HepG2 (cell line): ENCODE measurements around the gene DBNDD2. TPM values are rescaled to one million over a fixed set of nuclear protein-coding genes. Genes with fewer than 3 reads are reported as not detected.
A peak's percentile ranks its signal among the peaks of the same experiment; 100 is the strongest.

Experiments used
- ARHGAP35 ChIP-seq: sonication (generic); formaldehyde crosslinking; IDR thresholded peaks from 2 replicates; pipeline ENCODE4 v1.9.0; 2022; ENCODE audit warnings: mild to moderate bottlenecking, inconsistent platforms, moderate library complexity, missing genetic modification reagents, borderline replicate concordance
- BORCS8-MEF2B ChIP-seq: sonication (generic); formaldehyde crosslinking; IDR thresholded peaks from 2 replicates; pipeline ENCODE4 v1.8.0; 2022; ENCODE audit warnings: mild to moderate bottlenecking, missing genetic modification reagents
- DNMT1 ChIP-seq: sonication (generic); formaldehyde crosslinking; IDR thresholded peaks from 2 replicates; pipeline ENCODE4 v1.5.1; 2020; ENCODE audit warnings: mild to moderate bottlenecking, missing genetic modification reagents
- ETV5 ChIP-seq: IDR thresholded peaks from 2 replicates; pipeline ENCODE4 v1.6.1; 2018; ENCODE audit warnings: missing biosample characterization, missing genetic modification reagents, inconsistent platforms, borderline replicate concordance
- ETV6 ChIP-seq: sonication (generic); formaldehyde crosslinking; conservative IDR thresholded peaks from 2 replicates; pipeline ENCODE4 v1.4.0; 2020; ENCODE audit warnings: missing genetic modification reagents
- GFI1 ChIP-seq: sonication (generic); formaldehyde crosslinking; IDR thresholded peaks from 2 replicates; pipeline ENCODE4 v1.5.0; 2020; ENCODE audit warnings: missing genetic modification reagents, mild to moderate bottlenecking, borderline replicate concordance
- HOXA3 ChIP-seq: sonication (generic); formaldehyde crosslinking; IDR thresholded peaks from 2 replicates; pipeline ENCODE4 v1.5.0; 2020; ENCODE audit warnings: missing genetic modification reagents
- NCOA1 ChIP-seq: sonication (generic); formaldehyde crosslinking; IDR thresholded peaks from 2 replicates; pipeline ENCODE4 v1.9.0; 2021; ENCODE audit warnings: missing genetic modification reagents
- NFE2 ChIP-seq: sonication (generic); formaldehyde crosslinking; IDR thresholded peaks from 2 replicates; pipeline ENCODE4 v1.4.0; 2020; ENCODE audit warnings: missing genetic modification reagents
- NFIB ChIP-seq: sonication (generic); formaldehyde crosslinking; IDR thresholded peaks from 2 replicates; pipeline ENCODE4 v1.9.0; 2021; ENCODE audit warnings: missing genetic modification reagents, mild to moderate bottlenecking, borderline replicate concordance
- NFIC ChIP-seq: IDR thresholded peaks from 2 replicates; pipeline ENCODE4 v1.6.1; 2012; ENCODE audit warnings: mild to moderate bottlenecking, low read length, inconsistent platforms
- NR2C2 ChIP-seq: sonication (generic); formaldehyde crosslinking; IDR thresholded peaks from 2 replicates; pipeline ENCODE4 v1.4.0; 2020; ENCODE audit warnings: missing genetic modification reagents, mild to moderate bottlenecking, moderate library complexity, borderline replicate concordance
- POGZ ChIP-seq: sonication (generic); formaldehyde crosslinking; IDR thresholded peaks from 2 replicates; pipeline ENCODE4 v1.4.0; 2020; ENCODE audit warnings: mild to moderate bottlenecking, missing genetic modification reagents
- RAD51 ChIP-seq: fragments of 450-650 bp; IDR thresholded peaks from 2 replicates; pipeline ENCODE4 v1.6.1; 2016; ENCODE audit warnings: borderline replicate concordance
- RARG ChIP-seq: sonication (generic); formaldehyde crosslinking; IDR thresholded peaks from 2 replicates; pipeline ENCODE4 v1.4.0; 2020; ENCODE audit warnings: low read depth, mild to moderate bottlenecking, missing genetic modification reagents
- RFXAP ChIP-seq: sonication (generic); formaldehyde crosslinking; IDR thresholded peaks from 2 replicates; pipeline ENCODE4 v1.4.0; 2020; ENCODE audit warnings: missing genetic modification reagents, borderline replicate concordance
- RNF2 ChIP-seq: fragments of 450-650 bp; conservative IDR thresholded peaks from 2 replicates; pipeline ENCODE4 v1.6.1; 2016; ENCODE audit warnings: low read depth
- SRSF9 ChIP-seq: fragments of 200-400 bp; formaldehyde crosslinking; IDR thresholded peaks from 2 replicates; pipeline ENCODE4 v1.6.1; 2018; ENCODE audit warnings: borderline replicate concordance, mild to moderate bottlenecking, low read depth, low read length; ENCODE audit not compliant: insufficient read depth, poor library complexity, severe bottlenecking
- TAF1 ChIP-seq: sonication (generic); formaldehyde crosslinking; IDR thresholded peaks from 2 replicates; pipeline ENCODE4 v1.4.0; 2020; ENCODE audit warnings: missing genetic modification reagents
- TBX3 ChIP-seq: fragments of 450-650 bp; IDR thresholded peaks from 2 replicates; pipeline ENCODE4 v1.6.1; 2017; ENCODE audit warnings: antibody characterized with exemption, mild to moderate bottlenecking, inconsistent platforms, borderline replicate concordance
- TEAD3 ChIP-seq: optimal IDR thresholded peaks from 2 replicates; pipeline ENCODE3; 2016; ENCODE audit warnings: borderline replicate concordance
- THRA ChIP-seq: sonication (generic); formaldehyde crosslinking; IDR thresholded peaks from 2 replicates; pipeline ENCODE4 v1.4.0; 2020; ENCODE audit warnings: missing genetic modification reagents, borderline replicate concordance
- ZFP1 ChIP-seq: IDR thresholded peaks from 2 replicates; pipeline ENCODE4 v1.6.1; 2016
- ZFP36 ChIP-seq: fragments of 150-350 bp; IDR thresholded peaks from 2 replicates; pipeline ENCODE4 v1.6.1; 2018; ENCODE audit warnings: borderline replicate concordance, low read length, low read depth; ENCODE audit not compliant: partially characterized antibody
- ZNF441 ChIP-seq: sonication (generic); formaldehyde crosslinking; IDR thresholded peaks from 2 replicates; pipeline ENCODE4 v1.7.0; 2021; ENCODE audit warnings: missing genetic modification reagents, borderline replicate concordance
- ZNF720 ChIP-seq: sonication (generic); formaldehyde crosslinking; IDR thresholded peaks from 2 replicates; pipeline ENCODE4 v1.4.0; 2020; ENCODE audit warnings: missing genetic modification reagents
- ZNF792 ChIP-seq: IDR thresholded peaks from 2 replicates; pipeline ENCODE4 v1.6.1; 2016
- polyA plus RNA-seq, 8 experiments: library from polyadenylated mRNA; depleted of rRNA in 3 of 8; stranded (reverse) in 7 of 8; unstranded in 1 of 8; fragments of >200 nt; fragmentation: Illumina TruSeq in 4 of 8; extraction: Trizol in 4 of 8; gene quantifications; 2 replicates each; pipeline versions ENCODE4 v1.2.1 to v1.2.3, GENCODE V29; 2011 to 2016; ENCODE audit warnings: low read depth in 4 of 8, missing spikeins in 1 of 8, mixed read lengths in 1 of 8; ENCODE audit not compliant: insufficient read depth in 1 of 8
- total RNA-seq, 5 experiments: library from RNA; depleted of rRNA; stranded (reverse); fragments of >200 nt; fragmentation: Illumina TruSeq; extraction: Trizol; gene quantifications; 2 replicates each; pipeline ENCODE4 v1.2.3, GENCODE V29; 2016; ENCODE audit warnings: low read depth in 1 of 5
- TF ChIP-seq, protein P1 (sequence below): sonication (generic); formaldehyde crosslinking; IDR thresholded peaks from 2 replicates; pipeline ENCODE4 v1.4.0; 2020; ENCODE audit warnings: mild to moderate bottlenecking, missing genetic modification reagents
- TF ChIP-seq, protein P2 (sequence below): sonication (generic); formaldehyde crosslinking; IDR thresholded peaks from 2 replicates; pipeline ENCODE4 v1.4.0; 2020; ENCODE audit warnings: mild to moderate bottlenecking, low read depth, missing genetic modification reagents

The DBNDD2 gene
- total and polyA plus RNA-seq, 2 of the 13 experiments (the other 11 are each of a cell fraction or from before 2014, with no cell fraction given): 16.7 to 47.6 TPM

DNA sequence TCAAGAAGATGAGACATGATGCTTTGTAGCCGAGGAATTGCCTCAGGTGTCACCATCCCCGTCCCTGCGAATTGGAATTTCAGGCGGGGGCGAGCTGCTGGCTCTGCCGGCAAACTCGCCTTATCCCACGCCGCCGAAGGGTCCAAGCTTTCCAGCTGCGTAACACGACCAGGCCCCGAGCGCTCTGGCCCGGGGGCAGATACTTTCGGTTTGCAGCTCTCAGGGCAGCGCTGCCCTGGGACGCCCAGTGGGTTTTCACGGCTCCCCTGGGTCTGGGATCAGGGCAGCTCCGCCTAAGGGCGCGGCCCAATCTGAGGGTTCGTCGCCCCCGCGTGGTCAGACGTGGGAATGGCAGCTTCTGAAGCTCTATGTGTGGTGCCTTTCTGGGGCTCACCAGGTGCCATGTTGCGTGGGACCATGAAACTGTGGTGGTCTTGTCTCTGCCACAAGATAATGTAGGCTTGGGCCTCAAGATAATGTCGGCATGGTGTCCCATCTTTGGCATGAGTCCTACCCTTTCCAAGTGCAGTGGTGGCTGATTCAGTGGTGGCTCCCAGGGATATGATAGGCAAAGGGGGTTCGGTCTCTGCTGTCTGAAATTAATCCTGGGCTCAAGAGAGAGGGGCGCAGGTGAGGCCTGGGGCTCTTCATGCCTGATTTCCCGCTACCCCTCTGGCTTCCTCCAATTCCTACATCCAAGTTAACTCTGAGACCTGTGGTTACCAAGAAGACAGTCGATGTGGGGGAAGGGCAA is 28.8 kb downstream of the DBNDD2 start (continued):
- TF ChIP-seq ZFP36: peak; percentile 68
- no peak for TF ChIP-seq ZNF441 (CRISPR knock-in tag)
- peak; percentile 72; the same call in 1 of the 2 replicates for TF ChIP-seq RNF2
- 0 out of 2 replicates have a peak, but pooled peaks have one; percentile 43 for TF ChIP-seq ZNF792 (CRISPR knock-in tag)
- no peak for TF ChIP-seq ZNF720 (CRISPR knock-in tag)
- peak; percentile 52; the same call in 1 of the 2 replicates for TF ChIP-seq TAF1
- TF ChIP-seq BORCS8-MEF2B (CRISPR knock-in tag): peak; percentile 95
- TF ChIP-seq DNMT1 (CRISPR knock-in tag): peak; percentile 81; the same call in 1 of the 2 replicates
- TF ChIP-seq, protein P1, sequence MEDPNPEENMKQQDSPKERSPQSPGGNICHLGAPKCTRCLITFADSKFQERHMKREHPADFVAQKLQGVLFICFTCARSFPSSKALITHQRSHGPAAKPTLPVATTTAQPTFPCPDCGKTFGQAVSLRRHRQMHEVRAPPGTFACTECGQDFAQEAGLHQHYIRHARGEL: no peak; the same call in 1 of the 2 replicates
- no peak; the same call in 1 of the 2 replicates for TF ChIP-seq POGZ
- TF ChIP-seq, protein P2, sequence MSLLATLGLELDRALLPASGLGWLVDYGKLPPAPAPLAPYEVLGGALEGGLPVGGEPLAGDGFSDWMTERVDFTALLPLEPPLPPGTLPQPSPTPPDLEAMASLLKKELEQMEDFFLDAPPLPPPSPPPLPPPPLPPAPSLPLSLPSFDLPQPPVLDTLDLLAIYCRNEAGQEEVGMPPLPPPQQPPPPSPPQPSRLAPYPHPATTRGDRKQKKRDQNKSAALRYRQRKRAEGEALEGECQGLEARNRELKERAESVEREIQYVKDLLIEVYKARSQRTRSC: 0 out of 2 replicates have a peak, but pooled peaks have one; percentile 37
- TF ChIP-seq NFIB (CRISPR knock-in tag): no peak
- TF ChIP-seq NFE2 (CRISPR knock-in tag): no peak
- TF ChIP-seq ARHGAP35: peak; percentile 49; the same call in 1 of the 2 replicates
- TF ChIP-seq ETV5 (CRISPR knock-in tag): peak; percentile 53; the same call in 1 of the 2 replicates
- no peak for TF ChIP-seq SRSF9
- no peak for TF ChIP-seq TBX3
- no peak for TF ChIP-seq GFI1
- peak; percentile 48; the same call in 1 of the 2 replicates for TF ChIP-seq NR2C2 (CRISPR knock-in tag)
- peak; percentile 81 for TF ChIP-seq THRA
- TF ChIP-seq RARG (CRISPR knock-in tag): 0 out of 2 replicates have a peak, but pooled peaks have one; percentile 69
- peak; percentile 72; the same call in 1 of the 2 replicates for TF ChIP-seq RFXAP (CRISPR knock-in tag)
- no peak for TF ChIP-seq RAD51
- TF ChIP-seq ETV6 (CRISPR knock-in tag): no peak
- no peak for TF ChIP-seq ZFP1
- peak; percentile 84 for TF ChIP-seq TEAD3 (CRISPR knock-in tag)
- TF ChIP-seq HOXA3 (CRISPR knock-in tag): 0 out of 2 replicates have a peak, but pooled peaks have one; percentile 54
- no peak for TF ChIP-seq NCOA1 (CRISPR knock-in tag)
- TF ChIP-seq NFIC: no peak
